H1 (cell line): ENCODE measurements around the gene PIK3C2G. TPM values are rescaled to one million over a fixed set of nuclear protein-coding genes. Genes with fewer than 3 reads are reported as not detected.

Experiments
- CTCF ChIA-PET: fragments of 300-600 bp; sonication (Branson Sonifier 250); formaldehyde crosslinking; loops from one replicate; lab custom pipeline; 2021; ENCODE audit not compliant: partially characterized antibody; lab: Charles Lee
- POLR2A ChIA-PET: fragments of 300-600 bp; sonication (Branson Sonifier 250); formaldehyde crosslinking; loops from one replicate; lab custom pipeline; 2021; ENCODE audit warnings: inconsistent platforms; ENCODE audit not compliant: partially characterized antibody; lab: Charles Lee
- DNase-seq, 2 experiments: peaks; one replicate each; pipeline versions ENCODE4 v3.0.0 to v3.0.0-alpha.2; 2010 to 2022; ENCODE audit warnings: low spot score in 2 of 2, low read depth in 1 of 2, mixed read lengths in 1 of 2
- FAIRE-seq: peaks from 2 replicates; lab custom pipeline; 2011; peaks lifted over from hg19 to GRCh38; lab: Jason Lieb, UNC
- H2AFZ ChIP-seq: 2 replicates; pipeline ENCODE4 v1.8.1; 2012; ENCODE audit warnings: low read length, inconsistent platforms
- H2AK5ac ChIP-seq: 2 replicates; pipeline ENCODE4 v1.6.1; 2013; ENCODE audit warnings: low read depth, low read length
- H2BK120ac ChIP-seq: replicated peaks from 2 replicates; pipeline ENCODE3; 2013; ENCODE audit warnings: low read depth, low read length, inconsistent platforms
- H2BK12ac ChIP-seq: 2 replicates; pipeline ENCODE4 v1.6.1; 2013; ENCODE audit warnings: low read depth, low read length
- H2BK15ac ChIP-seq: 2 replicates; pipeline ENCODE4 v1.6.1; 2013; ENCODE audit warnings: low read length
- H2BK20ac ChIP-seq: 2 replicates; pipeline ENCODE4 v1.6.1; 2013; ENCODE audit warnings: low read length
- H2BK5ac ChIP-seq: 2 replicates; pipeline ENCODE4 v1.6.1; 2013; ENCODE audit warnings: low read depth, low read length
- H3K14ac ChIP-seq: 2 replicates; pipeline ENCODE4 v1.6.1; 2013; ENCODE audit warnings: inconsistent platforms; ENCODE audit not compliant: insufficient read length
- H3K18ac ChIP-seq: 2 replicates; pipeline ENCODE4 v1.6.1; 2013; ENCODE audit warnings: low read length; ENCODE audit errors: extremely low read depth
- H3K23ac ChIP-seq: 2 replicates; pipeline ENCODE4 v1.6.1; 2013; ENCODE audit warnings: inconsistent platforms; ENCODE audit not compliant: insufficient read length
- H3K23me2 ChIP-seq: 2 replicates; pipeline ENCODE4 v1.6.1; 2013; ENCODE audit warnings: low read depth, low read length
- H3K27ac ChIP-seq: 2 replicates; pipeline ENCODE4 v1.6.1; 2011; ENCODE audit warnings: low read depth, low read length, inconsistent platforms
- H3K27me3 ChIP-seq, 4 experiments: replicated peaks in 1 of 4; 1 replicate in 1 of 4; 2 replicates in 3 of 4; pipeline versions ENCODE4 v1.6.1 to v1.8.1; 2011 to 2013; ENCODE audit warnings: low read length in 3 of 4, mild to moderate bottlenecking in 3 of 4, inconsistent platforms in 2 of 4, mixed read lengths in 2 of 4, moderate library complexity in 1 of 4; ENCODE audit not compliant: control insufficient read depth in 3 of 4, insufficient read depth in 3 of 4; ENCODE audit errors: extremely low read depth in 1 of 4
- H3K36me3 ChIP-seq, 4 experiments: 2 replicates each; pipeline versions ENCODE4 v1.6.1 to v1.8.1; 2011 to 2013; ENCODE audit warnings: mild to moderate bottlenecking in 4 of 4, low read length in 3 of 4, moderate library complexity in 2 of 4, control low read depth in 1 of 4, inconsistent platforms in 1 of 4; ENCODE audit not compliant: insufficient read depth in 4 of 4, control insufficient read depth in 2 of 4
- H3K4ac ChIP-seq: replicated peaks from 2 replicates; pipeline ENCODE3; 2013; ENCODE audit warnings: low read length, low read depth, mixed read lengths, inconsistent platforms; ENCODE audit not compliant: insufficient read length
- H3K4me1 ChIP-seq, 4 experiments: replicated peaks in 1 of 4; 1 replicate in 1 of 4; 2 replicates in 3 of 4; pipeline versions ENCODE4 v1.6.1 to v1.8.1; 2011 to 2013; ENCODE audit warnings: low read length in 3 of 4, inconsistent platforms in 2 of 4, mixed read lengths in 1 of 4; ENCODE audit not compliant: insufficient read depth in 4 of 4, control insufficient read depth in 3 of 4
- H3K4me2 ChIP-seq, 2 experiments: 2 replicates each; pipeline versions ENCODE4 v1.6.1 to v1.8.1; 2011 to 2013; ENCODE audit warnings: low read depth in 2 of 2, low read length in 2 of 2, control low read depth in 1 of 2, inconsistent platforms in 1 of 2, mild to moderate bottlenecking in 1 of 2; ENCODE audit not compliant: insufficient read depth in 1 of 2
- H3K4me3 ChIP-seq, 4 experiments: fragments of 200-600, 300-600 bp in 1 of 4; sonication (generic), shearing (Covaris generic), sonication (Bioruptor Twin) in 1 of 4; 2 replicates each; pipeline versions ENCODE4 v1.5.1 to v1.8.1; 2011 to 2016; ENCODE audit warnings: low read length in 4 of 4, low read depth in 3 of 4, control low read depth in 2 of 4, inconsistent platforms in 2 of 4, mild to moderate bottlenecking in 2 of 4, mixed read lengths in 1 of 4, moderate library complexity in 1 of 4; ENCODE audit not compliant: insufficient read depth in 2 of 4; ENCODE audit errors: extremely low read depth in 1 of 4
- H3K56ac ChIP-seq: replicated peaks from 2 replicates; pipeline ENCODE3; 2013; ENCODE audit warnings: low read depth, mild to moderate bottlenecking, mixed read lengths, low read length, inconsistent platforms; ENCODE audit not compliant: insufficient read length
- H3K79me1 ChIP-seq: 2 replicates; pipeline ENCODE4 v1.6.1; 2013; ENCODE audit warnings: low read depth, low read length, control low read depth
- H3K79me2 ChIP-seq, 2 experiments: 2 replicates each; pipeline versions ENCODE4 v1.6.1 to v1.8.1; 2012 to 2013; ENCODE audit warnings: low read length in 2 of 2, mild to moderate bottlenecking in 2 of 2, inconsistent platforms in 1 of 2; ENCODE audit not compliant: insufficient read depth in 2 of 2, control insufficient read depth in 1 of 2
- H3K9ac ChIP-seq, 4 experiments: replicated peaks in 1 of 4; 1 replicate in 1 of 4; 2 replicates in 3 of 4; pipeline versions ENCODE4 v1.6.1 to v1.8.1; 2011 to 2013; ENCODE audit warnings: low read depth in 3 of 4, low read length in 3 of 4, control low read depth in 2 of 4, mild to moderate bottlenecking in 2 of 4, moderate library complexity in 2 of 4, inconsistent platforms in 1 of 4; ENCODE audit errors: extremely low read depth in 1 of 4
- H3K9me3 ChIP-seq, 2 experiments: 2 replicates each; pipeline versions ENCODE4 v1.6.1 to v1.8.1; 2012 to 2013; ENCODE audit warnings: mild to moderate bottlenecking in 2 of 2, moderate library complexity in 2 of 2, control low read depth in 1 of 2, inconsistent platforms in 1 of 2, low read depth in 1 of 2, low read length in 1 of 2, mixed read lengths in 1 of 2; ENCODE audit not compliant: insufficient read depth in 2 of 2
- H4K20me1 ChIP-seq, 2 experiments: replicated peaks in 1 of 2; 2 replicates each; pipeline versions ENCODE3 to v1.8.1; 2011 to 2013; ENCODE audit warnings: inconsistent platforms in 2 of 2, low read length in 2 of 2, mild to moderate bottlenecking in 1 of 2; ENCODE audit not compliant: insufficient read depth in 2 of 2, control insufficient read depth in 1 of 2
- H4K5ac ChIP-seq: 2 replicates; pipeline ENCODE4 v1.6.1; 2013; ENCODE audit warnings: low read length, low read depth, mixed read lengths, inconsistent platforms; ENCODE audit not compliant: insufficient read length
- H4K8ac ChIP-seq: 2 replicates; pipeline ENCODE4 v1.8.0; 2013; ENCODE audit warnings: mild to moderate bottlenecking, moderate library complexity, low read length, inconsistent platforms; ENCODE audit not compliant: insufficient read depth; ENCODE audit errors: extremely low read depth
- H4K91ac ChIP-seq: replicated peaks from 2 replicates; pipeline ENCODE3; 2013; ENCODE audit warnings: low read length, mixed read lengths, inconsistent platforms; ENCODE audit not compliant: insufficient read length
- ATF2 ChIP-seq: IDR thresholded peaks from 2 replicates; pipeline ENCODE4 v1.6.1; 2012; ENCODE audit warnings: low read length, inconsistent platforms
- ATF3 ChIP-seq: IDR thresholded peaks from 2 replicates; pipeline ENCODE4 v1.6.1; 2011; ENCODE audit warnings: low read depth, mild to moderate bottlenecking, low read length; ENCODE audit not compliant: insufficient read depth
- CTCF ChIP-seq, 3 experiments: IDR thresholded peaks; 1 replicate in 2 of 3; 2 replicates in 1 of 3; pipeline versions ENCODE4 v1.5.1 to v1.6.1; 2011; ENCODE audit warnings: low read length in 3 of 3, mild to moderate bottlenecking in 3 of 3, inconsistent platforms in 2 of 3, low read depth in 1 of 3, moderate library complexity in 1 of 3; ENCODE audit not compliant: insufficient read depth in 1 of 3; ENCODE audit errors: control extremely low read depth in 1 of 3
- WGBS, 2 experiments: shearing (Covaris generic) in 1 of 2; methylation state at CpG; one replicate each; pipeline versions ENCODE4 v1.1.6 to v1.1.7; 2013 to 2015; ENCODE audit warnings: low lambda C conversion rate in 2 of 2, mixed read lengths in 2 of 2, inconsistent platforms in 1 of 2, low coverage in 1 of 2, missing lambda C conversion rate in 1 of 2; ENCODE audit not compliant: insufficient replicate concordance in 2 of 2, insufficient coverage in 1 of 2, insufficient read length in 1 of 2; ENCODE audit errors: extremely low coverage in 1 of 2, missing lambda C conversion rate in 1 of 2; 5-methylcytosine and 5-hydroxymethylcytosine counted together
- polyA plus RNA-seq, 7 experiments: library from polyadenylated mRNA; depleted of rRNA in 3 of 7; stranded (reverse) in 5 of 7; unstranded in 2 of 7; fragments of >200 nt in 5 of 7; fragments of 200-250 nt in 2 of 7; gene quantifications; 1 replicate in 5 of 7; 2 replicates in 1 of 7; 4 replicates in 1 of 7; pipeline versions ENCODE4 v1.2.1 to v1.2.3, GENCODE V29; 2011 to 2013; ENCODE audit warnings: missing spikeins in 2 of 7, mixed read lengths in 2 of 7
- total RNA-seq: library from RNA; stranded (reverse); fragmentation: NEBNext Ultra II Directional; extraction: Animal tissue kit (Norgen Biotek cat#: 25700); gene quantifications from 2 replicates; pipeline ENCODE4 v1.2.1, GENCODE V29; 2021

The PIK3C2G gene
- total and polyA plus RNA-seq, 2 of the 8 experiments (the other 6 are each of a cell fraction or from before 2014, with no cell fraction given) = not detected

- Histone ChIP-seq H3K4me1 (no peaks in the 10 kb centered on the region), H3K79me1 (no peaks in the 10 kb centered on the region), H3K23ac (no peak overlapping the region), H3K18ac (no peak overlapping the region), H2BK5ac (no peak overlapping the region), H4K8ac (no peak overlapping the region), H2AK5ac (no peak overlapping the region), H3K4me3 (no peak overlapping the region), H3K4ac (no peak overlapping the region), H2AFZ (no peak overlapping the region), H4K91ac (no peak overlapping the region), H3K56ac (no peak overlapping the region), H2BK20ac (no peak overlapping the region), H2BK15ac (no peak overlapping the region), H3K9me3 (no peaks in the 10 kb centered on the region), H3K14ac (no peak overlapping the region), H2BK120ac (no peak overlapping the region), H2BK12ac (no peak overlapping the region), H3K23me2 (no peaks in the 10 kb centered on the region), H4K20me1 (no peaks in the 10 kb centered on the region), H3K27me3 (no peaks in the 10 kb centered on the region), H3K4me2 (no peak overlapping the region), H3K9ac (no peak overlapping the region), H3K79me2 (no peaks in the 10 kb centered on the region), H3K27ac (no peak overlapping the region), H3K36me3 (no peaks in the 10 kb centered on the region), H4K5ac (no peak overlapping the region)
- WGBS, 2 experiments = 87% methylated on average over 3 of the region's 3 CpGs; no CpG with 5 or more reads in 1 of the 2 experiments
- DNase-seq = no peak
- TF ChIP-seq ATF2 = no peak
- TF ChIP-seq ATF3 = no peak
- TF ChIP-seq CTCF (IDR thresholded peaks at IDR 0.05; ENCODE audit: control extremely low read depth in 1 of 3, insufficient read depth in 1 of 3, low read depth in 1 of 3, low read length in 3 of 3) = no peak
- ChIA-PET POLR2A (no interaction called here), CTCF (no interaction called here)
- no peak for FAIRE-seq
These were observed 78.9 kb downstream of the PIK3C2G start for GRCh38 chr12:18340186-18340585.
